Heart left ventricle (tissue), 16 donors: Measurements from ENCODE around the gene XRCC3. TPM values are rescaled to one million over a fixed set of nuclear protein-coding genes. Genes with fewer than 3 reads are reported as not detected.
"Not testable (repeated sequence)": the region's sequence is repeated elsewhere in the genome, so short reads cannot be mapped to it uniquely, and the experiment has no call there.

Experiments
- ATAC-seq, 4 donors: fragments of 200-7000 bp; cut with Tn5 transposase; one replicate each; pipeline ENCODE4 v1.9.1; 2020 to 2022; ENCODE audit warnings: moderate library complexity in 4 of 4, mild to moderate bottlenecking in 3 of 4, moderate number of reproducible peaks in 1 of 4
- DNase-seq, 5 donors: peaks; one replicate each; pipeline ENCODE4 v3.0.0-alpha.2; 2020
- H3K27ac ChIP-seq, 12 donors: fragments of 200-600 bp; sonication (generic) in 4 of 12; one replicate each; pipeline versions ENCODE4 v1.5.0 to v1.8.0; 2016 to 2022; ENCODE audit warnings: mild to moderate bottlenecking in 2 of 12
- H3K27me3 ChIP-seq, 9 donors: fragments of 200-600 bp; sonication (generic) in 2 of 9; one replicate each; pipeline versions ENCODE4 v1.5.1 to v1.8.0; 2016 to 2022; ENCODE audit warnings: mild to moderate bottlenecking in 3 of 9
- H3K36me3 ChIP-seq, 9 donors: fragments of 200-600 bp; sonication (generic) in 2 of 9; one replicate each; pipeline versions ENCODE4 v1.5.0 to v1.8.0; 2018 to 2022; ENCODE audit warnings: mild to moderate bottlenecking in 2 of 9
- H3K4me1 ChIP-seq, 12 donors: fragments of 200-600 bp; sonication (generic) in 4 of 12; one replicate each; pipeline versions ENCODE4 v1.5.0 to v1.8.0; 2016 to 2022; ENCODE audit warnings: mild to moderate bottlenecking in 3 of 12
- H3K4me3 ChIP-seq, 12 donors: fragments of 200-600 bp; sonication (generic) in 4 of 12; one replicate each; pipeline versions ENCODE4 v1.5.0 to v1.8.0; 2017 to 2022; ENCODE audit warnings: mild to moderate bottlenecking in 9 of 12, moderate library complexity in 4 of 12
- H3K9me3 ChIP-seq, 12 donors: fragments of 200-600 bp; sonication (generic) in 4 of 12; one replicate each; pipeline versions ENCODE4 v1.5.0 to v1.8.0; 2016 to 2022; ENCODE audit warnings: mild to moderate bottlenecking in 1 of 12
- CTCF ChIP-seq, 12 donors: fragments of 200-600 bp; sonication (generic) in 4 of 12; IDR thresholded peaks; one replicate each; pipeline versions ENCODE4 v1.5.0 to v1.8.0; 2018 to 2022; ENCODE audit warnings: antibody characterized with exemption in 12 of 12, mild to moderate bottlenecking in 5 of 12
- POLR2A ChIP-seq, 2 donors: fragments of 450-650 bp; IDR thresholded peaks; one replicate each; pipeline ENCODE4 v1.6.1; 2017; ENCODE audit warnings: antibody characterized with exemption in 2 of 2, mild to moderate bottlenecking in 2 of 2, moderate library complexity in 2 of 2
- WGBS, 4 donors: extraction: QIAGEN DNeasy Blood & Tissue Kit in 2 of 4; methylation state at CpG; one replicate each; pipeline versions ENCODE4 v1.1.5 to v1.1.7; 2013 to 2018; 5-methylcytosine and 5-hydroxymethylcytosine counted together
- intact Hi-C, 10 donors: fragments of 100-400 bp; cut with DNase I; formaldehyde crosslinking; loops; one replicate each; pipeline versions ENCODE4 v1.11.1 to v1.14.2; 2022
- polyA plus RNA-seq, 2 donors: library from polyadenylated mRNA; stranded (reverse); fragments of 200-250 nt; gene quantifications; one replicate each; pipeline ENCODE4 v1.2.3, GENCODE V29; 2013
- total RNA-seq, 9 donors: library from RNA; depleted of rRNA in 2 of 9; stranded (reverse); fragments of >200 nt in 2 of 9; fragmentation: NEBNext Ultra II Directional in 3 of 9; extraction: Animal tissue kit (Norgen Biotek cat#: 25700) in 3 of 9; gene quantifications; one replicate each; pipeline versions ENCODE4 v1.1.0 to v1.2.4, GENCODE V29; 2016 to 2023
- donor health status: ischemic (EF 13 %, LVEDD 7.1; RV severe dilation, severe dysfunction).
- donor health status: healthy with polysubstance abuse.
- donor health status: DM: no; HTN: yes; CAD: no.
- donor health status: DM: no; HTN: no; CAD: no.
- donor health status: ischemic (EF 25% LVEDD 6.9; RV normal size, moderate dysfunction).
- donor health status: ischemic (EF 25% LVEDD 5.7; RV mildly dilated, moderate dysfunction).
- donor health status: healthy.
- donor health status: DM: yes; HTN: yes; CAD: no.
- donor health status: ischemic (EF 35%, LVEDD 5.7; RV mildly dilated, moderate dysfunction).
- donor health status: nonischemic (EF 11% LVEDD 7.7; RV severe dilation, severe dysfunction).
- donor health status: DM: yes; HTN: yes; CAD: no.
- donor health status: PGD.
- donor health status: ischemic (EF 29% LVEDD 5.4; RV normal size, mild dysfunction).
- donor health status: nonischemic (EF 23%, LVEDD 6.1; RV moderate dilation, normal function).

XRCC3 gene
- total and polyA plus RNA-seq, 11 donors, result 1.9 to 8.7 (median 3.0) TPM

GRCh38 chr14:103693515-103693914 lies 21.7 kb downstream of the XRCC3 start:
- peaks cover 2 to 96% (median 61%) of the 10 kb centered on the region in 9 donors for H3K36me3 ChIP-seq
- H3K27me3 ChIP-seq, result no peaks in the 10 kb centered on the region
- WGBS, 4 donors, result 92 to 94% (median 93%) methylated on average over 21 to 22 of the region's 22 CpGs
- H3K9me3 ChIP-seq, result no peaks in the 10 kb centered on the region
- ATAC-seq (no peak), DNase-seq (peak in 1 of 5 donors; percentile 12)
- no peak for TF ChIP-seq CTCF (IDR thresholded peaks at IDR 0.05)
- no peak for TF ChIP-seq POLR2A (IDR thresholded peaks at IDR 0.05)
- intact Hi-C loops, result loop anchor here in 1 of 10 donors (10.0 kb wide), 1 partner anchor 119 kb away; no protein-coding TSS in a partner anchor
- H3K27ac ChIP-seq, result no peak overlapping the region
- H3K4me3 ChIP-seq, result no peak overlapping the region
- peaks cover 12 to 57% (median 37%) of the 10 kb centered on the region in 12 donors for H3K4me1 ChIP-seq

DNA sequence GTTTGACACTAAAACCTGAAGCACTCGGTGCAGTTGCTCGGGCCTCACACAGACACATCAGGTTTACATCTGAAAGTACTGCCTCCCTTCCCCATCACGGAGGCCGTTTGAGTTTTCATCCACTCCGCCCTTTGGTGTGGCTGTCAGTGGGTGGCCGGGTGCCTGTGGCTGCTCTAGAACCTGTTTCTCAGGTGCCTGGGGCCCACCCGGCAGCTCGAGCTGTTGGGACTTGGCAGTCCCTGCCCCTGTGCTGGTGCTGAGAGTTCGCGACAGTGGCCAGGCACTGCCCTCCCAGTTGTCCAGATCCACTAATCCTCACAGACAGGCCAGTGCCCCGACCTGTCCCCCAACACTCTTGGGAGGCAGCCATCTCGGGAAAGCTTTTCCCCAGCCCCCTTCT lies 22.4 kb downstream of the XRCC3 start:
- Histone ChIP-seq H3K27ac (no peak overlapping the region), H3K36me3 (peaks cover 2 to 96% (median 61%) of the 10 kb centered on the region in 9 donors), H3K27me3 (no peaks in the 10 kb centered on the region), H3K4me1 (peaks cover 12 to 57% (median 31%) of the 10 kb centered on the region in 12 donors), H3K9me3 (no peaks in the 10 kb centered on the region), H3K4me3 (no peak overlapping the region)
- ATAC-seq (no peak), DNase-seq (peak in 1 of 5 donors; percentile 25)
- WGBS, 4 donors, result 74 to 88% (median 87%) methylated on average over 7 to 12 of the region's 12 CpGs
- intact Hi-C loops, result loop anchor here in 1 of 10 donors (10.0 kb wide), 1 partner anchor 118 kb away; no protein-coding TSS in a partner anchor
- TF ChIP-seq CTCF (IDR thresholded peaks at IDR 0.05), result no peak
- no peak for TF ChIP-seq POLR2A (IDR thresholded peaks at IDR 0.05)

- Histone ChIP-seq H3K27me3 (no peaks in the 10 kb centered on the region), H3K9me3 (no peaks in the 10 kb centered on the region), H3K4me3 (no peak overlapping the region), H3K27ac (no peak overlapping the region), H3K4me1 (peaks cover 8 to 55% (median 24%) of the 10 kb centered on the region in 12 donors), H3K36me3 (peaks cover 2 to 96% (median 65%) of the 10 kb centered on the region in 9 donors)
- WGBS, 4 donors, result 90 to 95% (median 92%) methylated on average over 12 to 17 of the region's 17 CpGs
- TF ChIP-seq CTCF (IDR thresholded peaks at IDR 0.05), result no peak
- no peak for TF ChIP-seq POLR2A (IDR thresholded peaks at IDR 0.05)
- DNase-seq, result peak in 1 of 5 donors; percentile 20
- intact Hi-C loops, result loop anchor here in 1 of 10 donors (10.0 kb wide), 1 partner anchor 117 kb away; no protein-coding TSS in a partner anchor
- ATAC-seq, result no peak
Measured at GRCh38 chr14:103692159-103692558, 23.1 kb downstream of the XRCC3 start.

DNA sequence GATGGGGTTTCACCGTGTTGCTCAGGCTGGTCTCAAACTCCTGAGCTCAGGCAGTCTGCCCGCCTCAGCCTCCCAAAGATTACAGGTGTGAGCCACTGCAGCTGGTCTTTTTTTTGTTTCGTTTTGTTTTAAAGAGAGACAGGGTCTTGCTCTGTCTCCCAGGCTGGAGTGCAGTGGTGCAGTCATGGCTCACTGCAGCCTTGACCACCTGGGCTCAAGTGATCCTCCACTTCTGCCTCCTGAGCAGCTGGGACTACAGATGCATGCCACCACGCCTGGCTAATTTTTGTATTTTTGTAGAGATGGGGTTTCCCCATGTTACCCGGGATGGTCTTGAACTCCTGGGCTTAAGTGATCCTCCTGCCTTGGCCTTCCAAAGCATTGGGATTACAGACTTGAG lies 23.6 kb downstream of the XRCC3 start:
- not testable (repeated sequence) for ATAC-seq, H3K9me3 ChIP-seq, H3K27me3 ChIP-seq, H3K27ac ChIP-seq, H3K4me3 ChIP-seq
- Histone ChIP-seq H3K36me3 (peaks cover 2 to 96% (median 70%) of the 10 kb centered on the region in 9 donors), H3K4me1 (peaks cover 3 to 55% (median 19%) of the 10 kb centered on the region in 12 donors)
- intact Hi-C loops, result loop anchor here in 1 of 10 donors (10.0 kb wide), 1 partner anchor 117 kb away; no protein-coding TSS in a partner anchor
- WGBS, 4 donors, result 93 to 95% (median 95%) methylated on average over 5 of the region's 5 CpGs
- DNase-seq, result peak in 1 of 5 donors; percentile 4
